NCI-H524 (cell line): ENCODE measurements around the gene FIGNL1.

Experiments
- DNase-seq, 2 experiments: peaks; one replicate each; lab custom pipeline; 2025; lab: John Stamatoyannopoulos, UW

Gene FIGNL1

GRCh38 chr7:50397320-50397970 is 52.7 kb downstream of the FIGNL1 start:
- no peak for DNase-seq

GRCh38 chr7:50396856-50397255 is 53.3 kb downstream of the FIGNL1 start:
- no peak for DNase-seq

- no peak for DNase-seq
Observed at GRCh38 chr7:50394315-50394714, 55.8 kb downstream of the FIGNL1 start.
